Breast epithelium (tissue), 4 donors: Measurements from ENCODE around the gene CCND1. TPM values are rescaled to one million over a fixed set of nuclear protein-coding genes. Genes with fewer than 3 reads are reported as not detected.

Experiments
- DNase-seq, 2 donors: peaks; one replicate each; pipeline ENCODE4 v3.0.0-alpha.2; 2019; ENCODE audit warnings: low spot score in 2 of 2
- H3K27ac ChIP-seq, 2 donors: fragments of 200-600 bp; sonication (generic) in 1 of 2; one replicate each; pipeline ENCODE4 v1.5.1; 2016 to 2019; ENCODE audit warnings: mild to moderate bottlenecking in 1 of 2
- H3K27me3 ChIP-seq, 2 donors: fragments of 200-600 bp; sonication (generic) in 1 of 2; one replicate each; pipeline versions ENCODE4 v1.5.1 to v1.6.0; 2017 to 2019; ENCODE audit warnings: control low read depth in 1 of 2, mild to moderate bottlenecking in 1 of 2
- H3K36me3 ChIP-seq: fragments of 200-600 bp; one replicate; pipeline ENCODE4 v1.5.1; 2019
- H3K4me1 ChIP-seq, 2 donors: fragments of 200-600 bp; sonication (generic); one replicate each; pipeline ENCODE4 v1.5.1; 2016 to 2019; ENCODE audit warnings: control low read depth in 1 of 2
- H3K4me3 ChIP-seq, 3 donors: fragments of 200-600 bp; sonication (generic); 1 replicate in 2 of 3; 2 replicates in 1 of 3; pipeline ENCODE4 v1.5.1; 2016 to 2019; ENCODE audit warnings: mild to moderate bottlenecking in 3 of 3, moderate library complexity in 2 of 3
- H3K9me3 ChIP-seq, 2 donors: fragments of 200-600 bp; sonication (generic) in 1 of 2; one replicate each; pipeline ENCODE4 v1.5.1; 2016 to 2019; ENCODE audit warnings: control low read depth in 1 of 2
- POLR2A ChIP-seq: fragments of 450-650 bp; IDR thresholded peaks from one replicate; pipeline ENCODE4 v1.6.1; 2016; ENCODE audit warnings: antibody characterized with exemption, mild to moderate bottlenecking, moderate library complexity
- POLR2AphosphoS5 ChIP-seq, 3 donors: sonication (generic); formaldehyde crosslinking; IDR thresholded peaks; one replicate each; pipeline ENCODE4 v1.6.1; 2017; ENCODE audit warnings: antibody characterized with exemption in 3 of 3
- intact Hi-C: fragments of 100-400 bp; cut with DNase I; formaldehyde crosslinking; loops from one replicate; pipeline ENCODE4 v1.15.1; 2023; ENCODE audit warnings: low total_unique reads
- total RNA-seq, 3 donors: library from RNA; depleted of rRNA; stranded (reverse); fragments of >200 nt; gene quantifications; one replicate each; pipeline ENCODE4 v1.1.0, GENCODE V29; 2016
- TF ChIP-seq, protein P1 (sequence below), 3 donors: fragments of 450-650 bp; IDR thresholded peaks; one replicate each; pipeline ENCODE4 v1.5.1; 2016 to 2017; ENCODE audit warnings: antibody characterized with exemption in 3 of 3, mild to moderate bottlenecking in 3 of 3, moderate library complexity in 3 of 3

Gene CCND1
- total RNA-seq, 3 donors from 2014 or later, result 42.3 to 199 (median 99.0) TPM

DNA sequence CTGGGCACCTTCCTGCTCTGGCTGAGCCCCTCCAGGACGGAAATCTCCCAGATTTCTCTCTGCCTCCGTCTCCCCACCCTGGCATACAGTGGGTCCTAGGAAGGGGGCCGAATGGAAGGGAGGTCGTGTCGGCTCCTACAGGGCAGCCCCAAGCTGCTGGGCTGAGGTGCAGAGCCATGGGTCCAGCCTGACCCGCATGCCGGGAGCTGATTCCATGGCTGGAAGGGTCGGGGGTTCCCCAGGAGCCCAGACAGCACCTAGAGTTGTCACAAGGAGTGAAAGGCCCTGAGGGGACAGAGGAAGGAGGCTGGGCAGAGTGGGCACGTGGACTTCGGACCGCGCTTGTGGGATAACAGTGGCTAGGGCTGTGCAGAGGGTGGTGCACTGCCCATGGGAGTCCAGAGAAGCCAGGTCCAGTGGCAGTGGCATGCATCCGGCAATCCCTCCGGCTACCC, 16.5 kb downstream of the CCND1 start:
- Histone ChIP-seq H3K27me3 (no peaks in the 10 kb centered on the region), H3K9me3 (no peaks in the 10 kb centered on the region), H3K36me3 (no peaks in the 10 kb centered on the region), H3K27ac (no peak overlapping the region), H3K4me3 (no peak overlapping the region), H3K4me1 (no peaks in the 10 kb centered on the region)
- intact Hi-C loops, result loop anchor here (5.0 kb wide), 1 partner anchor 1085 kb away; no protein-coding TSS in a partner anchor
- no peak for DNase-seq
- TF ChIP-seq POLR2A (no peak), POLR2AphosphoS5 (IDR thresholded peaks at IDR 0.05) (no peak)
- TF ChIP-seq, protein P1, sequence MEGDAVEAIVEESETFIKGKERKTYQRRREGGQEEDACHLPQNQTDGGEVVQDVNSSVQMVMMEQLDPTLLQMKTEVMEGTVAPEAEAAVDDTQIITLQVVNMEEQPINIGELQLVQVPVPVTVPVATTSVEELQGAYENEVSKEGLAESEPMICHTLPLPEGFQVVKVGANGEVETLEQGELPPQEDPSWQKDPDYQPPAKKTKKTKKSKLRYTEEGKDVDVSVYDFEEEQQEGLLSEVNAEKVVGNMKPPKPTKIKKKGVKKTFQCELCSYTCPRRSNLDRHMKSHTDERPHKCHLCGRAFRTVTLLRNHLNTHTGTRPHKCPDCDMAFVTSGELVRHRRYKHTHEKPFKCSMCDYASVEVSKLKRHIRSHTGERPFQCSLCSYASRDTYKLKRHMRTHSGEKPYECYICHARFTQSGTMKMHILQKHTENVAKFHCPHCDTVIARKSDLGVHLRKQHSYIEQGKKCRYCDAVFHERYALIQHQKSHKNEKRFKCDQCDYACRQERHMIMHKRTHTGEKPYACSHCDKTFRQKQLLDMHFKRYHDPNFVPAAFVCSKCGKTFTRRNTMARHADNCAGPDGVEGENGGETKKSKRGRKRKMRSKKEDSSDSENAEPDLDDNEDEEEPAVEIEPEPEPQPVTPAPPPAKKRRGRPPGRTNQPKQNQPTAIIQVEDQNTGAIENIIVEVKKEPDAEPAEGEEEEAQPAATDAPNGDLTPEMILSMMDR (IDR thresholded peaks at IDR 0.05), result no peak

DNA sequence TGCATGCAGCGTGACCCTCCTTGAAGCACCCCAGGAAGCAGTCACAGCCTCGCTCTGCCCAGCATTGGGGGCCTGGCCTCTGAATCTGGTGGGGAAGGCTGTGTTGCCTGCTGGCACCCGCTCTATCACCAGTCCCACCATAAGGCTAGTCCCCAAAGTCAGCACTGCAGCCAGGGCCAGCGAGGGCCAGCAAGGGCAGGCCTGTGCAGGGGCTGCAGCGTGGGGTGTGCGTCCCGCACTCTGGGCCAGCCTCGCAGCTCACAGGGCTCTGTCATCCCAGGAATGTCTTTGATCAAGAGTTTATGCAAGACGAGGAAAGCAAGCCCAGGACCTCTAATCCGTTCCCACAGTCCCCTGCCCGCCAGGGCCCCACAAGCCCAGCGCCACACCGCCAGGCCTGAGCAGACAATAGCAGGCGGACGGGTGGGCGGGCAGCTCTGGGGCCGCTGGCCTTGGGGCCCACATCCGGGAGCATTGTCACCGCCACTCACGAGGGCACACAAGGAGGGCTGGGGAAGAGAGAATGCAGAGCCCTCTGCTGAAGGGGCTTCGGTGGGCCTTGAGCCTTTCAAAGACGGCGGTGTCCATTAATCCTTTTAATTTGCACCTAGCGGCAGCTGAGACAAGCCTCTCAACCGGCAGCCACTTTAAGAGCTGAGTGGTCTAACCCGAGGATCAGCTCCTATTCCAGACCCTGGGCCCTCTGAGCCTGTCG, 17.1 kb downstream of the CCND1 start:
- H3K36me3 ChIP-seq, result no peaks in the 10 kb centered on the region
- intact Hi-C loops, result loop anchor here (5.0 kb wide), 1 partner anchor 1086 kb away; no protein-coding TSS in a partner anchor
- H3K27me3 ChIP-seq, result no peaks in the 10 kb centered on the region
- H3K4me1 ChIP-seq, result no peaks in the 10 kb centered on the region
- no peak overlapping the region for H3K4me3 ChIP-seq
- no peaks in the 10 kb centered on the region for H3K9me3 ChIP-seq
- H3K27ac ChIP-seq, result no peak overlapping the region
- no peak for DNase-seq
- TF ChIP-seq, protein P1 (IDR thresholded peaks at IDR 0.05), result no peak
- TF ChIP-seq POLR2A (no peak), POLR2AphosphoS5 (IDR thresholded peaks at IDR 0.05) (no peak)

DNA sequence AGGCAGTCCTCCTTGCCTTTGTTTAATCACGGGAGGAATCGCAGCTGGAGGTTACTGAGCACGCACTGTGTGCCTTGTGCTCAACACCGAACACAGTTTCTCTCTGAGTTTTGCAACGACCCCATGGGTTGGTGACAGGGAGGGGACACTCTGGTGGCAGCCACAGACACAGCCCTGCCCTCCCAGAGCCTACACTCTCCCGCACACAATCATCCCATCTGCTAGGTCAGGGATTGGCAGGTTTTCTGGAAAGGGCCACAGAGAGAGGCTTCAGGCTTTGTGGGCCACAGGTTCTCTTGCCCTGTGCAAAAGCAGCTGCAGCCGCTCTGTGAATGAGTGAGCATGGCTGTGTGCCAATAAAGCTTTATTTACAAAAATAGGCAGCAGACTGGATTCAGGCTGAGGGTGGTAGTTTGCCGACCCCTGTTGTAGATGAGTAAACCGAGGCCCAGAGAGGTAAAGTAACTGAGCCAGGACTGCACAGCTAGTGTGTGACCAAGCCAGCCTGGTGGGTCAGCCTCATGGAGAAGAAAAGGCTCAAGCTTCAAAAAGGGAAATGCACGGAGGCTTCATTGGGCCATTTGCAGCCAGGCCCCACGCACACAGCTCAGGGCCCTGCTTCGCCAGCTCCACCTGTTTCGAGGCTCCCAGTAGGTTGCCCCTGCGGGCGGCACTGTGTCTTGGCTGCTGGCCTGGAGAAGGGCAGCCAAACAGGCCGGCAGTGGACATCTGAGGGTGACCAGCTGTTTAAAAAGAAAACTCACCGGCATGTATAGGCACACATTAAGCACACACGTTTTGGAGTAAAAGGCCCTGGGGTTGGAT, 17.9 kb downstream of the CCND1 start:
- DNase-seq, result no peak
- TF ChIP-seq POLR2AphosphoS5 (IDR thresholded peaks at IDR 0.05) (no peak), POLR2A (no peak)
- TF ChIP-seq, protein P1 (IDR thresholded peaks at IDR 0.05), result no peak
- no peaks in the 10 kb centered on the region for H3K9me3 ChIP-seq
- H3K4me3 ChIP-seq, result no peak overlapping the region
- H3K27ac ChIP-seq, result no peak overlapping the region
- H3K27me3 ChIP-seq, result no peaks in the 10 kb centered on the region
- H3K4me1 ChIP-seq, result no peaks in the 10 kb centered on the region
- no peaks in the 10 kb centered on the region for H3K36me3 ChIP-seq
- intact Hi-C loops, result loop anchor here (5.0 kb wide), 1 partner anchor 1087 kb away; no protein-coding TSS in a partner anchor

DNA sequence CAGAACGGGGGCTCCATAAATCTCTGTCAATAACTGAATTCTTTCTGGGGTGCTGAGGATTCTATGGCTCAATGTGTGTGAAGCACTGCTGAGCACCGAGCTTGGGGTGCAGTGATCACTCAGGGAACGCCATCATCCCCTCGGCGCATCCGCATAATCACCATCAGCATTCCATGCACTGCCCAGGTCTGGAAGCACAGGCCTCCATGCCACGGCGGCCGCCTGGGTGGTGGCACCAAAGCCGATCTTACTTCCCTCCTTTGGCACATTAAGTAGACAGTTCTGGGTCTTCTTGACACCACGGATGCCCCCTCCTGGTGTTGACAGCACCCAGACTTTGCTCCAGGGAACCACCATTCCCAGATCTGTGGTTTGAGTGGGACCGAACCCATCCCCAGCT, 18.6 kb downstream of the CCND1 start:
- Histone ChIP-seq H3K27me3 (no peaks in the 10 kb centered on the region), H3K4me1 (no peaks in the 10 kb centered on the region), H3K4me3 (no peak overlapping the region), H3K36me3 (no peaks in the 10 kb centered on the region), H3K9me3 (no peaks in the 10 kb centered on the region), H3K27ac (no peak overlapping the region)
- DNase-seq, result no peak
- intact Hi-C loops, result loop anchor here (5.0 kb wide), 1 partner anchor 1087 kb away; no protein-coding TSS in a partner anchor
- TF ChIP-seq POLR2AphosphoS5 (IDR thresholded peaks at IDR 0.05) (no peak), POLR2A (no peak)
- TF ChIP-seq, protein P1 (IDR thresholded peaks at IDR 0.05), result no peak
